HG02610 (cell line): Measurements from ENCODE around the gene ADARB2.

Experiments used
- ATAC-seq: cut with Tn5 transposase; IDR thresholded peaks from one replicate; pipeline ENCODE4 v1.9.1; 2021; ENCODE audit warnings: mild to moderate bottlenecking, moderate library complexity; ENCODE audit not compliant: unreplicated experiment

ADARB2 gene

GRCh38 chr10:1203704-1204103, 533.6 kb downstream of the ADARB2 start:
- ATAC-seq: no peak

- no peak for ATAC-seq
These were observed 534.1 kb downstream of the ADARB2 start for GRCh38 chr10:1203216-1203615.

GRCh38 chr10:1202343-1202742, 535.0 kb downstream of the ADARB2 start:
- ATAC-seq: no peak

DNA sequence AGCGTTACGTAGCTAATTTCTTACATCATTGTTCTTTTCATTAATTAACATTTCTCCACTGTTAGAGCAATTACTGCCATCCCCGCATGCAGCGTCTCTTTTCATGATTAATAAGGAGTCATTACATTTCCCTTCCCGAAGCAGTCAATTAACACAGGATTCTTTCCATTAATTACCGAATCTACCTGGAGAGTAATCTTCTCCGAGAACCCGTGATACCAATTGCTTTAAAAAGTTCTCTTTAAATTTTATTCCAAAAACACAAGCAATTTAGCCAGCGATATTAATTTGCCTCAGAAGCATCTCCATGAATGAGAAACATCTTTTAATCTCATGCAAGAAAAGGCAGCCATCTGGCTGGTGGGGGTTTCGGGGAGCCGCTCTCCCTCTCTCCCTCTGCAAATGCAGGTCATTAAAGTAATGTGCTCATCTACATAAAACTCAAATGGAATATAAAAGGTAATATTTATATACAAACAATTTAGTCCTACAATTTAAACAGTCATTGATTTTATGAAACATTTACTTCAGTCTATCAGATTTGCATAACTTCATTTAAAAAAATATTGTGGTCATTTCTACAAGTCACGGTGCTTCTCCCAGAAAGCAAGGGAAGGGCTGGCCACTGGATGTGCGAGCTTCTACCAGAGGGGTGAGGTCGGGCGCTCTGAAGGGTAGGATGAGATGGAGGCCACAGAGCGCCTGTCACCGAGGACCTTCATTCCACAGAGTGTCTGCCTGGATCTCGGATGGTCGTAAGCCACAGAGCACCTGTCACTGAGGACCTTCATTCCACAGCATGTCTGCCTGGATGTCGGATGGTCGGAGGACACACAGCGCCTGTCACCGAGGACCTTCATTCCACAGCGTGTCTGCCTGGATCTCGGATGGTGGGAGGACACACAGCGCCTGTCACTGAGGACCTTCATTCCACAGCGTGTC, 536.2 kb downstream of the ADARB2 start:
- ATAC-seq: no peak

DNA sequence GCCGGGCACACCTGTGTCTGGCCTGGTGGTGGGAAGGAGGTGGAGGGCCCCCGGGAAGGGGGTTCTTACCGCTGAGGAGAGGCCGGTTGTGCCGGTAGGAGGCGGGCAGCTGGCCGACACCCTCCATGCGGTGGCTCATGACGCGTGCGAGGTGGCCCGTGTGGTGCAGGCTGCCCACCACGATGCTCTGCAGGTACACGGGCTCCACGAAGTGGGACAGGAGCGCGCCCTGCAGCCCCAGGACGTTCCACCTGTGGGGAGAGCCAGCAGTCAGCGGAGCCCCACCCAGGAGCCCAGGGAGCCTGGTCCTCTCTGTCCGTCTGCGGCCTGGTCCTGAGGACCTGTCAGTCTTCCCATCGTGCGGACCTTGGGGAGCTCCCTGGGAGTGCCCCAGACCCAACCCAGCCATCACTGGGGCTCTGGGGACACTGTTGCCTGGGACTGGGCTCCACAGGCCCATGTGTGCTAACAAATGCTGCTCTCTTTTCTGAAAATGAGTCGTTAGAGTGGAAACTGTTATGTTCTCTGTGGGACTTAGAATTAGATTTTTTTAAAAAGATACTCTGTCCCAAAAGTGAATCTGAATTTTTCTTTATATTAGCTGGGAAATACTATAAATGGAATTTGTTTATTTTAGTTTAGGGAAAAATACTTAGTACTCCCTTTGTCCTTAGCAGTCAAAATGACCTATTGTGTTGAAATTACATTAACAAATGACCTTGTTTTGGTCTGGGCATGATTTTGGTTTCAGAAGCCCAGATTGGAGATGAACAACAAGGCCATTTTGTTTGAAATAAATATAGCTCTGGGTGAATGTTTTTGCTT, 537.2 kb downstream of the ADARB2 start:
- no peak for ATAC-seq

DNA sequence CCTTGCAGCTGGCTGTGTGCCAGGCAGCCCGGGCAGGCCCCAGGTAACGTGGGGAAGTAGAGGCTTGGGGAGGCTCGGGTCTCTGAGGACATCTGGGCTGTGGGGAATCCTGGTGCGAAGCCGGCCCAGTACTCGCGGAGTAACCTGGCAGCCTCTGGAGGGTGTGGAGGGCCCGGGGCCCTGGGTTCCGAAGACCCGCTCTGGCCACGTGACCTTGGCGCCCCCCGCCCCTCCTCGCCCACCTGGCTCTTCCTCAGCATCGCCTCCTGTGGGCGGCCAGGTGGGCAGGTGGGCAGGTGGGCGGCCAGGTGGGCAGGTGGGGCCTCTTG, 538.0 kb downstream of the ADARB2 start:
- no peak for ATAC-seq

- ATAC-seq: no peak
These were observed 538.6 kb downstream of the ADARB2 start for GRCh38 chr10:1198453-1199344.

GRCh38 chr10:1197384-1197783, 539.9 kb downstream of the ADARB2 start:
- no peak for ATAC-seq

DNA sequence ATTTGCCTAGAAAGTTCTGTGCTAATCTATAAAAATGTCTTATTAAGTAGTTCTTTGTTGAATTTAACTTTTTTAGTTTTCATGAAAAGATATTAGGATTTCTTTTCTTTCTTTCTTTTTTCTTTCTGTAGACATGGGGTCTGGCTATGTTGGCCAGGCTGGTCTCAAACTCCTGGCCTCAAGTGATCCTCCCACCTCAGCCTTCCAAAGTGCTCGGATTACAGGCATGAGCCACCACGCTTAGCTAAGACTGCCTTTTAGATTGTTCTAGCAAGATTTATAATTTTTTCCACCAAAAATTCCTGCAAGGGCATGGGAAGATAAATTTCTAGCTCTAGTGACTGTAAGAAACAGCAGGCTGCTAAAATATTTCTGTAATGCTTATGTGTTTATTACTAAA, 540.7 kb downstream of the ADARB2 start:
- ATAC-seq: no peak

- ATAC-seq: no peak
These were observed 541.5 kb downstream of the ADARB2 start for GRCh38 chr10:1195828-1196227.

DNA sequence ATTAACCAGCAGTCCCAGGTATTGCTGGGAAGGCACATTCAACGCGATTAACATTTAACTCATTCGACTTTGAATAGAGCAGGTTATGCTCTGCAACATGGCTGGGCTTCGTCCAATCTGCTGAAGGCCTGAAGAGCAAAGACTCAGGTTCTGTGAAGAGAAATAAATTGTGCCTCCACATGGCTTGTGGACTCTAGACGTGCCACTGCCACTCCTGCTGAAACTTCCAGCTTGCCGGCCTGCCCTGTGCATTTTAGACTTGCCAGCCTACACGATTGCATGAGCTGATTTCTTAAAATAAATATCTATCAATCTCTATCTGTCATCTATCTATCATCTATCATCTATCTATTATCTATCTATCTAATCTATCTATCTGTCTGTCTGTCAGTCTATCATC, 543.2 kb downstream of the ADARB2 start:
- no peak for ATAC-seq

- no peak for ATAC-seq
These were observed 543.8 kb downstream of the ADARB2 start for GRCh38 chr10:1193561-1193960.

DNA sequence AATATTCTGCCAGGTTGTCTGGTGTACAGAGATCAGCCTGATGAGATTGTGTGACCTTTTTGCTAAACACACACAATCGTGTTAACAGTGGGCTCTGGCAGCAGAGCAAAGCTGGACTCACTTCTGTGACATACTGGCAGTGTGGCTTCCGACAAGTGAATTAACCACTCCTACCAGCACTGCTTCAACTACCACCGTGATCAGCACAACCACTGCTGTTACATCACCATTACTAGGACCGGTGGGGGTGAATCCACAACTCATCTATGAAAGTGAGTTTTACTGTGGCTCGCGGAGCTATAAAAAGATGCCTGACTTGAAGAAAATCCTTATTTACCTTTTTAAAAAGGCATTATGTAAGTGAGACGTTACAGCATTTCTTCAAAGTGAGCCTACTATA, 545.6 kb downstream of the ADARB2 start:
- ATAC-seq: no peak

GRCh38 chr10:1190791-1191490, 546.4 kb downstream of the ADARB2 start:
- no peak for ATAC-seq

DNA sequence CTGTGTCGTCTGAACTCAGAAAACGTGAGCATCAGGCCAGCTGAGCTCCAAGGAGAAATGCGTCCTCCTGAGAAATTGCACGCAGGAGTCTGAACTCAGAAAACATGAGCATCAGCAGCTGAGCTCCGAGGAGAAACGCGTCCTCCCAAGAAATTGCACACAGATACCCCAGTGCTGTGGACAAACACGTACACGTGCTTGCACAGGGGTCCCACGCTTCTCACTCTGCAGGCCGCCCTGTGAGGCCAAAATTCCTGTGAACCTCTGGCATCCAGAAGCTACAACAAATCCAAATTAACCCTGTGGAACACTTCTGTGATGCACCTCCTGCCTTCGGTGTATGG, 547.3 kb downstream of the ADARB2 start:
- no peak for ATAC-seq

DNA sequence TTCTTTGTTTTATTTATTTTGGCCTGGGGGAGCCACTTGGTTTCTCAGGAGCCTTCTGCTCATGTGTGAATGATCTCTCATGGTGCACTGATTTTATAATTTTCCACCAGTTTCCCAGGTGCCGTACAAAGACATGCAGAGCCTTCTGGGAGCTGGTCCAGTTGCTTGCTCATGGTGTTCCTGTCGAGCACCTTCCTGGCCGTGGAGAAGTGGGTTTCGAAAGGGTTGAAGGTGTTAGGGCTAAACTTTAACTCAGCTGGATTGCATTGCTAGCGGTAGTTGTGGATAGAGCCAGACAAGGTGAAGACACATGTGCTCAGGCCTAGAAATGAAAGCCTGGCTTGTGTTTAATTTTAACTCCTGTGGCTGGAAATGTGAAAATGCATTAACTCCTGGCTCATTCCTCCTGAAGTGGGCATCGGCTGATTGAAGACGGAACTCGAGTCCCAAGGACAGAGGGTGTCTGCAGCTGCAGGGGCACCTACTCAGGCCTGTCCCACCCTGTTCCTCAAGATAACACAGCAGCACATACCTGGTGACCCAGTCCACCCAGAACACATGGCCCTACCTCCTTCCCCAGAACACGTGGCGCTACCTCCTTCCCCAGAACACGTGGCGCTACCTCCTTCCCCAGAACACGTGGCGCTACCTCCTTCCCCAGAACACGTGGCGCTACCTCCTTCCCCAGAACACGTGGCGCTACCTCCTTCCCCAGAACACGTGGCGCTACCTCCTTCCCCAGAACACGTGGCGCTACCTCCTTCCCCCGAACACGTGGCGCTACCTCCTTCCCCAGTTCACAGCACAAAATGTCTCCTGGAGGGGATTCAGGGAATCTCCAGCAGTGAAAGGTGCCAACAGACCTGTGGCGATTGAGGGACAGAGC, 547.9 kb downstream of the ADARB2 start:
- no peak for ATAC-seq

DNA sequence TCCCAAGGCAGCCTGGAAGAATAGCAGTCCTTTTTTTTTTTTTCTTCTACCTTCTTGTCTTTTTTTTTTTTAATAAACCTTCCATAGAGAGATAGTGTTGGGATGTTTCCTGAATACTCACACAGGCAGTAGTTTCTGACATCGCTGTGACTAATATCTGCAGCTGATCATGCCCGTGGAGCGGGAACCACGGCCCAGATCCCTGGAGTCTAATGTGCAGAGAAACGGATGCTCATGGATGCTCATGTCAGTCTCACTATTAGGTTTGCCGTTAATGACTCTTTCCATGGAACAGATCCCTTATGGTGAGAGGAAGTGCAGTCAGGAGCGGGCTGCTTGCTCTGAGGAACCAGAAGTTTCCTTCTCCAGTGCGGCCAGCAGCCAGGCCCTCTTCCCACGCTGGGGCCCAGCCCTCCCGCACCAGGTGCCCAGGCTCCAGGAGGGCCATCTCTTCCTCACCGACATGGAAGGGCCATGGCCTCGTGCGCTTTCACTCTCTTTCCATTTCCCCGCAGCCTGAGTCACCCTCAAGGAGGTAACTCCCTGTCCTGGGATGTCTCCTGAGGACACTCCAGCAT, 548.7 kb downstream of the ADARB2 start:
- no peak for ATAC-seq

- ATAC-seq: no peak
These were observed 549.3 kb downstream of the ADARB2 start for GRCh38 chr10:1187855-1188557.
